Omental fat pad (tissue), 4 donors: ENCODE results near the gene TP53RK. TPM values are rescaled to one million over a fixed set of nuclear protein-coding genes. Genes with fewer than 3 reads are reported as not detected.
A peak's percentile ranks its signal among the peaks of the same experiment; 100 is the strongest.

Experiments
- ATAC-seq: fragments of 150-250 bp; one replicate; pipeline ENCODE4 v1.9.1; 2016; ENCODE audit warnings: mild to moderate bottlenecking, moderate library complexity; ENCODE audit not compliant: low FRiP score
- DNase-seq: peaks from one replicate; pipeline ENCODE4 v3.0.0-alpha.2; 2019; ENCODE audit warnings: low spot score
- CTCF ChIP-seq, 3 donors: fragments of 450-650 bp; IDR thresholded peaks; one replicate each; pipeline ENCODE4 v1.5.1; 2016 to 2017; ENCODE audit warnings: antibody characterized with exemption in 3 of 3, mild to moderate bottlenecking in 3 of 3, moderate library complexity in 2 of 3
- total RNA-seq, 4 donors: library from RNA; depleted of rRNA; stranded (reverse); fragments of >200 nt; gene quantifications; one replicate each; pipeline ENCODE4 v1.1.0, GENCODE V29; 2016

Gene TP53RK
- total RNA-seq, 4 donors from 2014 or later: 14.2 to 26.2 (median 15.7) TPM

- no peak for TF ChIP-seq CTCF (IDR thresholded peaks at IDR 0.05)
- no peak for DNase-seq
- no peak for ATAC-seq
These were observed 32.1 kb downstream of the TP53RK start for GRCh38 chr20:46657137-46657536.

GRCh38 chr20:46652699-46653098, 36.5 kb downstream of the TP53RK start:
- no peak for ATAC-seq
- no peak for TF ChIP-seq CTCF (IDR thresholded peaks at IDR 0.05)
- DNase-seq: no peak

GRCh38 chr20:46651091-46651962, 37.9 kb downstream of the TP53RK start, which contains the start of gene SLC13A3:
SLC13A3 (minus strand) TSS chr20:46651459; CDS start chr20:46651421, 38 bp downstream.
- TF ChIP-seq CTCF (IDR thresholded peaks at IDR 0.05): no peak
- DNase-seq (no peak), ATAC-seq (peak; percentile 76)

- no peak for TF ChIP-seq CTCF (IDR thresholded peaks at IDR 0.05)
- DNase-seq: no peak
- ATAC-seq: no peak
These were observed 38.6 kb downstream of the TP53RK start for GRCh38 chr20:46650575-46651090.

GRCh38 chr20:46649965-46650542, 39.2 kb downstream of the TP53RK start:
- no peak for TF ChIP-seq CTCF (IDR thresholded peaks at IDR 0.05)
- ATAC-seq (no peak), DNase-seq (no peak)

GRCh38 chr20:46649650-46649949, 39.6 kb downstream of the TP53RK start:
- no peak for TF ChIP-seq CTCF (IDR thresholded peaks at IDR 0.05)
- ATAC-seq (no peak), DNase-seq (no peak)
